ENCODE data around the gene SLC12A9.

SLC12A9 gene

GRCh38 chr7:100885440-100886141 is 33.1 kb downstream of the SLC12A9 start:
- DNase-seq = no peak

GRCh38 chr7:100886142-100886935 is 33.8 kb downstream of the SLC12A9 start:
- DNase-seq = no peak

- no peak for DNase-seq
Measured at GRCh38 chr7:100886936-100887515, 34.5 kb downstream of the SLC12A9 start.

DNA sequence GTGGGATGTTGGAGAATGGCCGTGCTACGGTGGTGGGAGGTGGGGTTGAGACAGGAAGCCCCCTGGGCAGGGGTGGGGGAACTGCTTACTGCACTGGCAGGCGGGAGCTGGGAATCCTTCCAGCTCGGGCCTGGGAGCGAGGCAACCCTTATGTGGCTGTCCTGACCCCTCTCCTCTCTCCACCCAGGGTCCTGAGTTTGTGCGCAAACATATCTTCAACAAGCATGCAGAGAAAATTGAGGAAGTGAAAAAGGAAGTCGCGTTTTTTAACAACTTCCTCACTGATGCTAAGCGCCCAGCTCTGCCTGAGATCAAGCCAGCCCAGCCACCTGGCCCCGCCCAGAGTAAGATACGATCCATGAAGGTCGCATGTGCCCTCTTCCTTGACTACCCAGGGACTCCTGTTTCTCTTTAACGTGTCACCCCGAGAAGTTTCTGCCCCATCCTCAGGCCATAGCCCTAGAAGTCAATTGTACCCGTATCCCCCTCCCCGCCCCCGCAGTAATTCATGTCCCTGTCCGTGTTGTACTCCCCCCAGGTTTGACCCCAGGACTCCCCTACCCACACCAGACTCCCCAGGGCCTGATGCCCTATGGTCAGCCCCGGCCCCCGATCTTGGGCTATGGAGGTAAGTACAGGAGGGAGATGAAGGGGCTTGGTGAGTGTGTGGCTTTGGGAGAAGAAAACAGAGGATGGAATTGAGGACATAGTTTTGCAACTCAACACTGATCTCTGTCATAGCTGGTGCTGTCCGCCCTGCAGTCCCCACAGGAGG is 35.2 kb downstream of the SLC12A9 start:
- DNase-seq = no peak

GRCh38 chr7:100888291-100888987 is 35.9 kb downstream of the SLC12A9 start:
- no peak for DNase-seq

GRCh38 chr7:100888988-100889750 is 36.7 kb downstream of the SLC12A9 start, which contains the start of gene UFSP1:
TSS of gene UFSP1 (minus strand) at chr7:100889715. CDS start at chr7:100889271, 444 bp downstream.
- DNase-seq = no peak

DNA sequence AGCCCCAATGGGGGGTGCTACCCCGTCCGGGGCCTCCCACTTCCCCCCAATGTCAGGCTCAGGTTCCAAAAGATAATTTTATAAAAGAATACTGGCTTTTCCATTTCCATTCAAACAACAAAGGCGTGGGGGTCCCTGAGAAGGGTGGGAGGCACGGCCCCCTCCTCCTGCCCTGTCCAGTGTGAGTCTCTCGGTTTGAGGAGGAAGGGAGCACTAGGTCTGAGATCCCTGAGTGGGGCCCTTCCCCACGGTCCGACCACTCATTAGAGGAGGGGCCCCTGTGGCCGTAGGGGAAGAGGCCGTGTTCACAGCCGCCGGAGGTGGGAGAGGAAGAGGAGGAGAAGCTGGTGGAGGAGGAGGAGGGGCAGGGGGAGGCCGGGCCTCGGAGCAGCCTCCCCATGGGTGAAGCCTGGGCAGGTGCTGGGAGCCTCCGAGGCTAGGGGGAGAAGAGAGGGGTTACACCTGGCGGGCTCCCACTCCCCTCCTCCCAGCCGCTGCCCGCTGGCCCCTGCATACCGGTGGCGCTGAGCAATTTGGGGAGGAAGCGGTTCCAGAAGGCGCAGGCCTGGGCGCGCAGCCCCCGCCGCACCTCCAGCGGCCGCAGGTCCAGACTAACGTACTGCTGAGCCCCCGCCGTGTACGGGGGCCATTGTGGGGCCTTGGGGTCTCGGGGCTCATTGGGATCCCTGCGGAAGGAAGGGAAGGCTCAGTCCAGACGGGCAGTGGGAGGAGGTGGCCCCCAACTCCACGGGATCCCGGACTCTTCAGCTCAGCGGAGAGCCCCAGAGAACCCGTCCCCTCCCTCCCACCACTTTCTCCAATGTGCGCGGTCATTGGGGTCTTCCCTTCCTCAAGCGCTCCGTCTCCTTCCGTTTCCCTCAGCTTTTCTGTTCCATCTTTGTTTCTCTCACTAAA is 38.4 kb downstream of the SLC12A9 start:
- DNase-seq = no peak

GRCh38 chr7:100891568-100892247 is 39.2 kb downstream of the SLC12A9 start:
- DNase-seq = no peak

DNA sequence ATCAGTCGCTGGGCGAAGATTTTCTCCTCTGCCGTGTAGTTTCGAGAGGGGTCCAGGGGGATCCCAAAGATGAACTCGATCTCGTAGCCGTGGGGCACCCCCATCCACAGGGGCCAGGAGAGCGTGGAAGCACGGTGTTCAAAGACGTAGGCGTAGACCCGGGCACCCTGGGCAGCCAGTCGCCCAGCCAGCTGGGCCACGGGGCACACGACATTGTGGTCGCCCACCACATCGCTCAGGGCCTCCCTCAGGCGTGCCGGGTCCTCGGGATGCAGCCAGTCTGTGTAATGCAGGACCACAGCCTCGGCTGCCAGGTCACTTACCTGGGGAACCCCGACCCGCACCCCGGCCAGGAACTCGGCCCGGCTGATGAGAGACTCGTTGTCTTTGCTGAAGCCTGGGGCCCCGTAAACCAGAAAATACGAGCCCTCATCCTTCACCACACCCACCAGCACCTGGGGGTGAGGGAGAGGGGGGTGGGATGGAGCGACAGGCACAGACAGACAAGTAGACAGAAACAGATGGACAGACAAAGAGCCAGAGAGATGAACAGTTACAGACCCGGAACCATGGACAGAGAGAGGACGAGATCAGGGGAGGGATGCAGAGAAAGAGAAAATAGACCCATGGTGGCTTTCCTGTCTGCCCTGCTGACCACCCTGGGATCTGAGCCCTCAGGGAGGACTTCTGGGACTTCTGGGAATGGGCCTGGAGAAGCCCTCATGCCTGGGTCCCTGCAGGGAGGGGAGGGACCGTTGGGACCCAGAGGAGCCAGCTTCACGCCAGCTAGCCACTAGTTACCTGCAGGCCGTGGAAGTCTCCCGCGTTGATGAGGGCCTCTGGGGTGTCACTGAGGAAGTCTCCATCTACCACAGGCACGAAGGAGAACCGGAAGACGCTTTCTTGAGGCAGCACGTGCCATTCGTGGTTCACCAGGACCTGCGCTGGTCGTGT is 40.1 kb downstream of the SLC12A9 start:
- DNase-seq = no peak

- no peak for DNase-seq
Measured at GRCh38 chr7:100893318-100893895, 40.9 kb downstream of the SLC12A9 start.

GRCh38 chr7:100893910-100894721 is 41.6 kb downstream of the SLC12A9 start:
- DNase-seq = no peak

DNA sequence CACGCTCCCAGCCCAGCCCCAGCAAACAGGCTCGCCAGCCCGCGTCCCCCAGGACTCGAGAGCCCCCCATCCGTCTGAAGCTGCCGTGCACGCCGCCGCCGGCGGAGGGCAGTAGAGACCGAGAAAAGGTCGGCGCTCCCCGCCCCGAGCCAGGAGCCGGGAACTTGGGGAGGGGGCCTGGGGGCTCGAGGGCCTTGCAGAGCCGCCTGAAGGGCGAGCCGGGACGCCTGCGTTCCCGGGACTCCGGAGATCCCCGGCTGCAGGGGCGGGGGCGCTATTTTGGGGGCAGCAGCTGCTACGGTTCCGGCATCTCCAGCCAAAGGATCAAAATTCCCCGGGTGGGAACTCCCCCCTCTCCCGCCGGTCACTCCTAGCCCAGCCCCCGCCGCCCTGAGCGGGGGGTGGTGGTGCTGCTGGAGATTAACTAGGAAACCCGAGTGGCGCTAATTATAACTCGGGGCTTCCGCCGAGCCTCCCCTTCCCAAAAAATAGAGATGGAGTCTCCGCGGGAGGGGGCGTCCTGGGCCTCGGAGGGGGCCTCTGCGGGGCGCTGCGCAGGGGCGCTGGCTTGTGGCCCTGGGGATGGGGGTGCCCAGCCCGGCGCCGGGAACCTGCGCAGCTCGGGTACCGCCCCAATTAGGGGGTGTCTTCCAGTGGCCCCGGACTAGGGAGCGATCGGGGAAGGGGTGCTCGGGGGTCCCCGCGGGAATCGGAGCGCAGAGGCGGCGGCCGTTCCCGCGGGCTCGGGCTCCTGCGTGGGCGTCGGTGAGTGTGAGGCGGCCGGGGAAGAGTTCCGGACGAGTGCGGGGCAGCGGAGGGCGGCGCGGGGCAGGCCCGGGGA is 42.6 kb downstream of the SLC12A9 start:
- peak; percentile 57 for DNase-seq

- peak; percentile 59 for DNase-seq
Measured at GRCh38 chr7:100895701-100895955, 43.1 kb downstream of the SLC12A9 start, which contains the start of gene ACHE. TSS of gene ACHE (minus strand) at chr7:100895888. CDS start at chr7:100894232, 1,656 bp downstream.

DNA sequence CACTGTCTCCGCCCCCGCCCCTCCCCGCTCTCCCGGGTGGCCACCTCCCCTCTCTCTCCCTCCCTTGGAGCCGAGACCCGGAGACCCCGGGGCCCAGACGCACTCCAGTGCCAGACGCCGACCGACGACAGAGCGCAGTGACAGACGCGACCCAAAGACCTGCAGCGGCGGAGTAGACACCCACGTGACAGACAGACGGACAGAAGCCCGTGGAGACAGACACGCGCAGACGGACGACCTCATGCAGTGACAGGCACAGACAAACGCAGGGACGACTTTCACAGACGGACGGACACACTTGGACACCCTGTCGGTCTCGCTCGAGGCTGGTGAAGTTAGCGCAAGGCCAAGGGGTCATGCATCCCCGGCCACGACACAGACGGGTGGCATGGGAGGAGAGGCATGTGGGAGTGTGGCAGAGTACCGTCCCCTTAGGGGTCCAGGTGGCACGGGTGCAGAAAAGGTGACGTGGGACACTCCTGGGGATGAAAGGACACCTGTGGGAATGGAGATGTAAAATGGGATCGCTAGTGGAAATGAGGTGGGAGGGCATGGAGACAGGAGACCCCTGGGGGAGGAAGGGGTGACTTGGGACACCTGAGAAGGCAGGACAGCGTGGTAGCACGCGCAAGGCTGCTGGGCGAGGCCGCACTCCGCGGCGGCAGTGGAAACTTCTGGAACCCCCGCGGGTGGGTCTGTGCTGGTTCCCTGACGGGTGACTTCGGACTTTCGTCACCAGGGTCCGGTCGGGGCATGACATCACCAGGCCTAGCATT is 43.6 kb downstream of the SLC12A9 start:
- no peak for DNase-seq

DNA sequence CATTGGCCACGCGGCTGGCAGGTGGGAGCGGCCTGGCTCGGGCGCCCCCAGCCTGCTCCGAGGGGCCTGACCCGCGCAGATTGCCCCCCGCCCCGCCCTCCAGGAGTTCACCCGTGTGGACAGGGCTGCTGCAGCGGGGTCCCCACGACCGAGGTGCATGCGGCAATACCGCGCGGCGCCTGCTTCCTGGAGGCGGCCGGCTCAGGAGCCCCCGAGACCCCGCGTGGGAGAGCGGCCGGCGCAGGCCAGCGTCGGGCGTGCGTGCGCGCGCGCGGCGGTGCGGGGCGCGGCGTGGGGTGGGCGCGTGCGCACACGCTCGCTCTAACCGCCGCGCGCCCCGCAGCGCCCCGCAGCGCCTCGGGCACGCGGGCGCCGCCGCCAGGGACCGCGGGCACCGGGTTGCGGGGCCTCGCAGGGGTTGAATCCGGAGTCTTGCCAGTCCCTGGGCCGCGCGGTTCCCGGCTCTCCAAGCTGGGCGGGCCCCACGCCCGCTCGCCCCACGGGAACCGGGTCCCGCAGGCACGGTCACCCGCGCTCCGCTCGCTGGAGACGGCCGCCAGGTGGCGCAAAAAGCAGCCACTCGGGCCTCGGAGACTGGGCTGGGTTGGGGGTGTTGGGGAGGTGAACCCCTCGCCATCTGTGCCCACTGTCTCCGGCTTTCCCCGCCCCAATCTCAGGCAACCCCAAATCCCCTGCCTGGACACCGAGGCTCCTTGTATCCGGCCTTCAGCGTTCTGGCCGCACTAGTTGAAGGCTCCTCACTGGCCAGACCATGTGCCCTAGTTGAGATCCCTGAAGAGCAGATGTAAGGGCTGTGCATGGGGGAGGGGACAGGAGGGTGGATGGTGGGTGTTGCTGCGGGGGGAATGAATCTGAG is 44.5 kb downstream of the SLC12A9 start:
- no peak for DNase-seq
